ENCODE results near the gene NTN1. TPM values are rescaled to one million over a fixed set of nuclear protein-coding genes. Genes with fewer than 3 reads are reported as not detected.
A peak's percentile ranks its signal among the peaks of the same experiment; 100 is the strongest.

NTN1 gene
- total and polyA plus RNA-seq, 3 experiments from 2014 or later: 0.24 to 0.33 TPM; not detected in 1

GRCh38 chr17:9007052-9007714, 14.1 kb upstream of the NTN1 start:
- H3K4me1 ChIP-seq (ENCODE audit: insufficient read depth, low read length): peaks cover 14% of the 10 kb centered on the region
- Mint-ChIP-seq H3K9me3 (peaks cover 0 to 11% (median 6%) of the 10 kb centered on the region in 5 donors), H3K4me3 (no peak overlapping the region), H3K36me3 (peaks cover 0 to 9% (median 0%) of the 10 kb centered on the region in 3 donors), H3K4me1 (peaks cover 4 to 22% (median 6%) of the 10 kb centered on the region in 3 donors), H3K27ac (no peak overlapping the region), H3K27me3 (peaks cover 58 to 72% of the 10 kb centered on the region in 2 donors)
- DNase-seq: no peak
- peaks cover 24% of the 10 kb centered on the region for H3K27me3 ChIP-seq (ENCODE audit: insufficient read depth, low read length, poor library complexity, severe bottlenecking)
- no peaks in the 10 kb centered on the region for H3K36me3 ChIP-seq (ENCODE audit: insufficient read depth, low read length)
- ChIA-PET POLR2A (no interaction called here), CTCF (no interaction called here)
- no peak overlapping the region for H3K4me3 ChIP-seq (ENCODE audit: low read length)
- H3K27ac ChIP-seq (ENCODE audit: low read depth, low read length): no peak overlapping the region
- no peaks in the 10 kb centered on the region for H3K9me3 ChIP-seq (ENCODE audit: low read length)

DNA sequence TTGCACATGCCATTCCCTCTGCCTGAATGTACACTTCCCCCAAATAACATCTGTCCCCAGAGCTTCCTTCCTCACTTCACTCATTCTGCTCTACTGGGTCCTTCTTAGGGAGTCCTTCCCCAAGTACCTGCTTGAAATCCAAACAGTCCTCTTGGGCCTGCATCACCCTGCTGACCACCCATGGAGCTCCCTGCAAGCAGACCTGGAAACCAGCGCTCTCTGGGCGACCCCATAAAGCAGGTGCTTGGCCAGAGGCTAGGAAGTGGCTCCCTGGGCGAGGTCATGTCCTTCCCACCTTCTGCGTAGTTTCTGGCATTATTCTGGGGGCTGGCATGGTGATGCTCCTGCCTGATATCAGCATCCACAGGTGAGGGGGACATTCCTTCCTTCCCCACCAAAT, 12.2 kb upstream of the NTN1 start:
- peaks cover 0 to 11% (median 6%) of the 10 kb centered on the region in 5 donors for H3K9me3 Mint-ChIP-seq
- H3K36me3 Mint-ChIP-seq: peaks cover 0 to 9% (median 0%) of the 10 kb centered on the region in 3 donors
- Histone ChIP-seq H3K27me3 (ENCODE audit: insufficient read depth, low read length, poor library complexity, severe bottlenecking) (peaks cover 18% of the 10 kb centered on the region), H3K27ac (ENCODE audit: low read depth, low read length) (no peak overlapping the region), H3K4me1 (ENCODE audit: insufficient read depth, low read length) (peaks cover 3% of the 10 kb centered on the region), H3K9me3 (ENCODE audit: low read length) (no peaks in the 10 kb centered on the region), H3K4me3 (ENCODE audit: low read length) (no peak overlapping the region), H3K36me3 (ENCODE audit: insufficient read depth, low read length) (no peaks in the 10 kb centered on the region)
- ChIA-PET CTCF (no interaction called here), POLR2A (no interaction called here)
- peaks cover 57 to 78% of the 10 kb centered on the region in 2 donors for H3K27me3 Mint-ChIP-seq
- H3K4me1 Mint-ChIP-seq: peaks cover 0 to 9% (median 0%) of the 10 kb centered on the region in 3 donors
- no peak overlapping the region for H3K4me3 Mint-ChIP-seq
- no peak for DNase-seq
- no peak overlapping the region for H3K27ac Mint-ChIP-seq

DNA sequence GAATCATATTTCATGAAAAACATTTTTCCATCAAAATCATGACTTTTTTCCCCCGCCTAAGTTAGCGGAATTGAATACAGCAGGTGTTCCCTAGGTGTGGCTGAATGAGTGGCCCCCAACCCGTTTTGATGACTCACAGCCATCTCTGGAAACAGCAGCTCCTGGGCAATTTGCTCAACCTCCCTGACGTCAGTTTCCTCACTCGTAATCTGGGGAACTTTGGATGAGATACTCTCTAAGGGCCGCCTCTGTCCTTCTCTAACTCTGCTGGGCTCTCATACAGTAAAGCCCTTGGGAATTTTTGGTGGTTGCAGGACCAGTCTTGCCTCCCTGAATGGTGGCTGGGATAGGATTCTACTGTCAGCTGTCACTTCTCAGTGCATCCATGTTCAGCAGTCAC, 11.6 kb upstream of the NTN1 start:
- no peaks in the 10 kb centered on the region for H3K36me3 ChIP-seq (ENCODE audit: insufficient read depth, low read length)
- H3K27ac ChIP-seq (ENCODE audit: low read depth, low read length): no peak overlapping the region
- H3K36me3 Mint-ChIP-seq: peaks cover 0 to 9% (median 0%) of the 10 kb centered on the region in 3 donors
- peaks cover 13% of the 10 kb centered on the region for H3K27me3 ChIP-seq (ENCODE audit: insufficient read depth, low read length, poor library complexity, severe bottlenecking)
- CTCF ChIA-PET: interaction anchor here (1.1 kb wide), 1 partner anchor 12 kb away, joined by 4 read pairs; no protein-coding TSS in a partner anchor
- peaks cover 0 to 4% (median 0%) of the 10 kb centered on the region in 3 donors for H3K4me1 Mint-ChIP-seq
- no peak overlapping the region for H3K4me3 ChIP-seq (ENCODE audit: low read length)
- peaks cover 54 to 81% of the 10 kb centered on the region in 2 donors for H3K27me3 Mint-ChIP-seq
- H3K9me3 ChIP-seq (ENCODE audit: low read length): no peaks in the 10 kb centered on the region
- POLR2A ChIA-PET: no interaction called here
- H3K4me3 Mint-ChIP-seq: no peak overlapping the region
- no peaks in the 10 kb centered on the region for H3K4me1 ChIP-seq (ENCODE audit: insufficient read depth, low read length)
- no peak overlapping the region for H3K27ac Mint-ChIP-seq
- DNase-seq: no peak
- peaks cover 0 to 11% (median 6%) of the 10 kb centered on the region in 5 donors for H3K9me3 Mint-ChIP-seq

GRCh38 chr17:9011001-9011400, 10.3 kb upstream of the NTN1 start:
- Histone ChIP-seq H3K27ac (ENCODE audit: low read depth, low read length) (no peak overlapping the region), H3K9me3 (ENCODE audit: low read length) (no peaks in the 10 kb centered on the region), H3K36me3 (ENCODE audit: insufficient read depth, low read length) (no peaks in the 10 kb centered on the region), H3K27me3 (ENCODE audit: insufficient read depth, low read length, poor library complexity, severe bottlenecking) (peaks cover 3% of the 10 kb centered on the region), H3K4me3 (ENCODE audit: low read length) (no peak overlapping the region), H3K4me1 (ENCODE audit: insufficient read depth, low read length) (no peaks in the 10 kb centered on the region)
- Mint-ChIP-seq H3K36me3 (peaks cover 0 to 3% (median 0%) of the 10 kb centered on the region in 3 donors), H3K27me3 (peaks cover 44 to 70% of the 10 kb centered on the region in 2 donors), H3K9me3 (peaks cover 0 to 4% (median 3%) of the 10 kb centered on the region in 5 donors), H3K4me3 (no peak overlapping the region), H3K4me1 (no peaks in the 10 kb centered on the region), H3K27ac (no peak overlapping the region)
- no peak for DNase-seq
- ChIA-PET CTCF (no interaction called here), POLR2A (no interaction called here)

GRCh38 chr17:9016941-9017552, 4.3 kb upstream of the NTN1 start:
- no peak overlapping the region for H3K4me3 ChIP-seq (ENCODE audit: low read length)
- Mint-ChIP-seq H3K27ac (no peak overlapping the region), H3K36me3 (no peaks in the 10 kb centered on the region), H3K9me3 (peaks cover 0 to 3% (median 0%) of the 10 kb centered on the region in 5 donors), H3K27me3 (peaks cover 24 to 41% of the 10 kb centered on the region in 2 donors), H3K4me3 (no peak overlapping the region), H3K4me1 (peaks cover 0 to 4% (median 0%) of the 10 kb centered on the region in 3 donors)
- H3K4me1 ChIP-seq (ENCODE audit: insufficient read depth, low read length): peaks cover 4% of the 10 kb centered on the region
- ChIA-PET CTCF (no interaction called here), POLR2A (no interaction called here)
- DNase-seq: no peak
- H3K27ac ChIP-seq (ENCODE audit: low read depth, low read length): no peak overlapping the region
- H3K9me3 ChIP-seq (ENCODE audit: low read length): no peaks in the 10 kb centered on the region
- peaks cover 20% of the 10 kb centered on the region for H3K27me3 ChIP-seq (ENCODE audit: insufficient read depth, low read length, poor library complexity, severe bottlenecking)
- H3K36me3 ChIP-seq (ENCODE audit: insufficient read depth, low read length): no peaks in the 10 kb centered on the region

- Mint-ChIP-seq H3K4me1 (peaks cover 4 to 14% (median 5%) of the 10 kb centered on the region in 3 donors), H3K4me3 (no peak overlapping the region), H3K27me3 (peaks cover 23 to 36% of the 10 kb centered on the region in 2 donors), H3K27ac (no peak overlapping the region), H3K36me3 (no peaks in the 10 kb centered on the region), H3K9me3 (peaks cover 0 to 6% (median 0%) of the 10 kb centered on the region in 5 donors)
- no peak overlapping the region for H3K27ac ChIP-seq (ENCODE audit: low read depth, low read length)
- peaks cover 8% of the 10 kb centered on the region for H3K4me1 ChIP-seq (ENCODE audit: insufficient read depth, low read length)
- peaks cover 30% of the 10 kb centered on the region for H3K27me3 ChIP-seq (ENCODE audit: insufficient read depth, low read length, poor library complexity, severe bottlenecking)
- no peak for DNase-seq
- H3K9me3 ChIP-seq (ENCODE audit: low read length): no peaks in the 10 kb centered on the region
- H3K36me3 ChIP-seq (ENCODE audit: insufficient read depth, low read length): no peaks in the 10 kb centered on the region
- H3K4me3 ChIP-seq (ENCODE audit: low read length): no peak overlapping the region
- ChIA-PET POLR2A (no interaction called here), CTCF (interaction anchor here (0.7 kb wide), 1 partner anchor 20 kb away, joined by 3 read pairs; no protein-coding TSS in a partner anchor)
Observed at GRCh38 chr17:9018726-9019125, 2.6 kb upstream of the NTN1 start.

- Mint-ChIP-seq H3K36me3 (no peaks in the 10 kb centered on the region), H3K27ac (peak overlapping the region in 1 of 8 donors; percentile 8), H3K9me3 (peaks cover 0 to 6% (median 0%) of the 10 kb centered on the region in 5 donors), H3K27me3 (peaks cover 38 to 43% of the 10 kb centered on the region in 2 donors), H3K4me1 (peaks cover 9 to 22% (median 10%) of the 10 kb centered on the region in 3 donors), H3K4me3 (peak overlapping the region; percentile 52 to 83 (median 73))
- no peak overlapping the region for H3K27ac ChIP-seq (ENCODE audit: low read depth, low read length)
- peaks cover 8% of the 10 kb centered on the region for H3K4me1 ChIP-seq (ENCODE audit: insufficient read depth, low read length)
- no peaks in the 10 kb centered on the region for H3K36me3 ChIP-seq (ENCODE audit: insufficient read depth, low read length)
- H3K9me3 ChIP-seq (ENCODE audit: low read length): no peaks in the 10 kb centered on the region
- ChIA-PET CTCF (interaction anchor here (1.3 kb wide), 1 partner anchor 22 kb away, joined by 5 read pairs; no protein-coding TSS in a partner anchor), POLR2A (no interaction called here)
- peaks cover 42% of the 10 kb centered on the region for H3K27me3 ChIP-seq (ENCODE audit: insufficient read depth, low read length, poor library complexity, severe bottlenecking)
- DNase-seq: no peak
- H3K4me3 ChIP-seq (ENCODE audit: low read length): peak overlapping the region; percentile 19
Observed at GRCh38 chr17:9020096-9020823, 1.1 kb upstream of the NTN1 start.

DNA sequence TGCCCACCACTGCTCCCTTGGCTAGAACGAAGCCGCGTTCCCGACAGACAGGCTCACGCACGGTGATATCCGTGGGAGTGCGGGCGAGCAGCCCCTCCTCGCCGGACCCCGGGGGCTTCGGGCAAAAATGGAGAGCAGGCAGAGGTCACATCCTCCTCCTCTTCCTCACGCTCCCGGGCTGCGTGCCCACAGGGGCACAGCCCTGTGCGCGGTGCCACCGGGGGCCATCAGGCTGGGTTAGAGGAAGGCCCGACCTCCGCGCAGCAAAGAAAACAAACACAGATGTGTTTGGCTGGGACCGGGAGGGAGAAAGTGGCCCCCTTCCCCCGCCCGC, 519 bp upstream of the NTN1 start:
- POLR2A ChIA-PET: no interaction called here
- peaks cover 38 to 48% of the 10 kb centered on the region in 2 donors for H3K27me3 Mint-ChIP-seq
- H3K36me3 Mint-ChIP-seq: no peaks in the 10 kb centered on the region
- peak overlapping the region in 1 of 8 donors; percentile 8 for H3K27ac Mint-ChIP-seq
- DNase-seq: no peak
- no peaks in the 10 kb centered on the region for H3K9me3 ChIP-seq (ENCODE audit: low read length)
- peaks cover 8% of the 10 kb centered on the region for H3K4me1 ChIP-seq (ENCODE audit: insufficient read depth, low read length)
- H3K27ac ChIP-seq (ENCODE audit: low read depth, low read length): no peak overlapping the region
- peaks cover 0 to 4% (median 0%) of the 10 kb centered on the region in 5 donors for H3K9me3 Mint-ChIP-seq
- peak overlapping the region; percentile 52 to 83 (median 73) for H3K4me3 Mint-ChIP-seq
- H3K4me1 Mint-ChIP-seq: peaks cover 9 to 22% (median 10%) of the 10 kb centered on the region in 3 donors
- CTCF ChIA-PET: no interaction called here
- peaks cover 42% of the 10 kb centered on the region for H3K27me3 ChIP-seq (ENCODE audit: insufficient read depth, low read length, poor library complexity, severe bottlenecking)
- no peaks in the 10 kb centered on the region for H3K36me3 ChIP-seq (ENCODE audit: insufficient read depth, low read length)
- H3K4me3 ChIP-seq (ENCODE audit: low read length): peak overlapping the region; percentile 19
